ENCODE results near the gene U2AF2. TPM values are rescaled to one million over a fixed set of nuclear protein-coding genes. Genes with fewer than 3 reads are reported as not detected.
A peak's percentile ranks its signal among the peaks of the same experiment; 100 is the strongest.

The U2AF2 gene
- total RNA-seq (100 to 1,000 TPM; 374 to 386 TPM), polyA plus RNA-seq (9.5 TPM)

GRCh38 chr19:55654868-55655647, at the start of gene U2AF2:
U2AF2 (plus strand) TSS chr19:55655035; CDS start chr19:55655105, 70 bp downstream.
- Histone ChIP-seq H3K9me3 (ENCODE audit: low read length) (no peaks in the 10 kb centered on the region), H3K36me3 (ENCODE audit: insufficient read depth, low read length) (peaks cover 10% of the 10 kb centered on the region), H3K27ac (ENCODE audit: low read depth, low read length) (peak within 1 kb of the TSS; percentile 91), H3K4me1 (ENCODE audit: insufficient read depth, low read length) (peaks cover 44% of the 10 kb centered on the region), H3K4me3 (ENCODE audit: low read length) (peak within 1 kb of the TSS; percentile 91), H3K27me3 (ENCODE audit: insufficient read depth, low read length, poor library complexity, severe bottlenecking) (no peaks in the 10 kb centered on the region)
- Mint-ChIP-seq H3K27ac (peak within 1 kb of the TSS; percentile 97 to 99 (median 99)), H3K36me3 (peaks cover 0 to 39% (median 5%) of the 10 kb centered on the region in 3 donors), H3K4me1 (peaks cover 38 to 53% (median 38%) of the 10 kb centered on the region in 3 donors), H3K27me3 (peaks cover 0 to 7% of the 10 kb centered on the region in 2 donors), H3K4me3 (peak within 1 kb of the TSS; percentile 90 to 97 (median 95)), H3K9me3 (peaks cover 0 to 3% (median 0%) of the 10 kb centered on the region in 5 donors)
- DNase-seq: peak; percentile 95 to 98 (median 97)
- ChIA-PET POLR2A (interaction anchor here (0.6 to 1.8 kb wide), 19 partner anchors 10 to 1466 kb away, joined by 3 to 23 read pairs (median 5); partner anchors contain the start of genes FIZ1, ISOC2, KMT5C and MBOAT7), CTCF (interaction anchor here (0.7 to 2.6 kb wide), 14 partner anchors 8 to 316 kb away, joined by 3 to 12 read pairs (median 4); partner anchors contain the start of genes KMT5C, ZNF581, ZNF784 and ZNF865)

- ChIA-PET CTCF (interaction anchor here (0.5 to 3.3 kb wide), 18 partner anchors 12 to 423 kb away, joined by 3 to 67 read pairs (median 8); partner anchors contain the start of genes U2AF2 and ZNF784), POLR2A (interaction anchor here (1.5 to 2.0 kb wide), 3 partner anchors 19 to 49 kb away, joined by 4 to 9 read pairs (median 4); partner anchors contain the start of gene ZNF784)
- Histone ChIP-seq H3K27ac (ENCODE audit: low read depth, low read length) (peak overlapping the region; percentile 80), H3K9me3 (ENCODE audit: low read length) (no peaks in the 10 kb centered on the region), H3K4me3 (ENCODE audit: low read length) (peak overlapping the region; percentile 71), H3K27me3 (ENCODE audit: insufficient read depth, low read length, poor library complexity, severe bottlenecking) (no peaks in the 10 kb centered on the region), H3K36me3 (ENCODE audit: insufficient read depth, low read length) (peaks cover 6% of the 10 kb centered on the region), H3K4me1 (ENCODE audit: insufficient read depth, low read length) (peaks cover 35% of the 10 kb centered on the region)
- Mint-ChIP-seq H3K4me3 (peak overlapping the region; percentile 85 to 93 (median 88)), H3K36me3 (peaks cover 4 to 44% (median 8%) of the 10 kb centered on the region in 3 donors), H3K27me3 (no peaks in the 10 kb centered on the region), H3K9me3 (no peaks in the 10 kb centered on the region), H3K27ac (peak overlapping the region; percentile 85 to 97 (median 91)), H3K4me1 (peaks cover 43 to 70% (median 65%) of the 10 kb centered on the region in 3 donors)
- peak; percentile 97 to 98 (median 98) for DNase-seq
These were observed 49.6 kb upstream of the U2AF2 start for GRCh38 chr19:55605207-55605636.

- Mint-ChIP-seq H3K27me3 (no peaks in the 10 kb centered on the region), H3K9me3 (no peaks in the 10 kb centered on the region), H3K4me3 (peak within 1 kb of the TSS; percentile 89 to 97 (median 90)), H3K27ac (peak within 1 kb of the TSS; percentile 92 to 99 (median 96)), H3K36me3 (peaks cover 4 to 49% (median 8%) of the 10 kb centered on the region in 3 donors), H3K4me1 (peaks cover 48 to 72% (median 70%) of the 10 kb centered on the region in 3 donors)
- Histone ChIP-seq H3K27me3 (ENCODE audit: insufficient read depth, low read length, poor library complexity, severe bottlenecking) (no peaks in the 10 kb centered on the region), H3K4me3 (ENCODE audit: low read length) (peak within 1 kb of the TSS; percentile 83), H3K4me1 (ENCODE audit: insufficient read depth, low read length) (peaks cover 32% of the 10 kb centered on the region), H3K36me3 (ENCODE audit: insufficient read depth, low read length) (peaks cover 6% of the 10 kb centered on the region), H3K27ac (ENCODE audit: low read depth, low read length) (peak within 1 kb of the TSS; percentile 80), H3K9me3 (ENCODE audit: low read length) (no peaks in the 10 kb centered on the region)
- ChIA-PET POLR2A (interaction anchor here (0.8 to 2.0 kb wide), 4 partner anchors 19 to 49 kb away, joined by 3 to 9 read pairs (median 4); partner anchors contain the start of gene ZNF784), CTCF (interaction anchor here (0.5 to 3.3 kb wide), 21 partner anchors 8 to 424 kb away, joined by 3 to 67 read pairs (median 7); partner anchors contain the start of genes U2AF2 and ZNF784)
- DNase-seq: peak; percentile 62 to 79 (median 67)
These were observed 49.0 kb upstream of the U2AF2 start, which contains the start of gene ZNF865 for GRCh38 chr19:55605637-55606470. ZNF865 (plus strand) TSS chr19:55605647; CDS start chr19:55613619, 7,972 bp downstream.

- H3K27ac ChIP-seq (ENCODE audit: low read depth, low read length): peak overlapping the region; percentile 80
- ChIA-PET CTCF (interaction anchor here (1.0 to 3.3 kb wide), 17 partner anchors 9 to 139 kb away, joined by 3 to 67 read pairs (median 9); partner anchors contain the start of genes U2AF2 and ZNF784), POLR2A (interaction anchor here (0.8 to 2.0 kb wide), 4 partner anchors 18 to 48 kb away, joined by 3 to 9 read pairs (median 4); partner anchors contain the start of gene ZNF784)
- H3K27ac Mint-ChIP-seq: peak overlapping the region; percentile 92 to 99 (median 96)
- peaks cover 4 to 53% (median 8%) of the 10 kb centered on the region in 3 donors for H3K36me3 Mint-ChIP-seq
- no peaks in the 10 kb centered on the region for H3K27me3 ChIP-seq (ENCODE audit: insufficient read depth, low read length, poor library complexity, severe bottlenecking)
- no peaks in the 10 kb centered on the region for H3K9me3 Mint-ChIP-seq
- peak overlapping the region; percentile 89 to 97 (median 90) for H3K4me3 Mint-ChIP-seq
- H3K27me3 Mint-ChIP-seq: no peaks in the 10 kb centered on the region
- no peaks in the 10 kb centered on the region for H3K9me3 ChIP-seq (ENCODE audit: low read length)
- H3K36me3 ChIP-seq (ENCODE audit: insufficient read depth, low read length): peaks cover 6% of the 10 kb centered on the region
- peaks cover 49 to 71% (median 70%) of the 10 kb centered on the region in 3 donors for H3K4me1 Mint-ChIP-seq
- DNase-seq: no peak
- H3K4me1 ChIP-seq (ENCODE audit: insufficient read depth, low read length): peaks cover 27% of the 10 kb centered on the region
- peak overlapping the region; percentile 83 for H3K4me3 ChIP-seq (ENCODE audit: low read length)
These were observed 48.4 kb upstream of the U2AF2 start for GRCh38 chr19:55606471-55606787.

- POLR2A ChIA-PET: interaction anchor here (0.8 to 2.0 kb wide), 5 partner anchors 17 to 48 kb away, joined by 3 to 9 read pairs (median 3); partner anchors contain the start of gene ZNF784
- no peaks in the 10 kb centered on the region for H3K27me3 ChIP-seq (ENCODE audit: insufficient read depth, low read length, poor library complexity, severe bottlenecking)
- peaks cover 50 to 70% (median 69%) of the 10 kb centered on the region in 3 donors for H3K4me1 Mint-ChIP-seq
- CTCF ChIA-PET: interaction anchor here (1.0 to 3.3 kb wide), 18 partner anchors 8 to 140 kb away, joined by 3 to 67 read pairs (median 8); partner anchors contain the start of genes U2AF2 and ZNF784
- peak overlapping the region; percentile 43 to 98 (median 94) for H3K27ac Mint-ChIP-seq
- H3K4me3 Mint-ChIP-seq: peak overlapping the region; percentile 13 to 93 (median 89)
- no peaks in the 10 kb centered on the region for H3K27me3 Mint-ChIP-seq
- peaks cover 4 to 55% (median 8%) of the 10 kb centered on the region in 3 donors for H3K36me3 Mint-ChIP-seq
- H3K4me1 ChIP-seq (ENCODE audit: insufficient read depth, low read length): peaks cover 26% of the 10 kb centered on the region
- no peaks in the 10 kb centered on the region for H3K9me3 Mint-ChIP-seq
- H3K4me3 ChIP-seq (ENCODE audit: low read length): no peak overlapping the region
- H3K9me3 ChIP-seq (ENCODE audit: low read length): no peaks in the 10 kb centered on the region
- H3K27ac ChIP-seq (ENCODE audit: low read depth, low read length): peak overlapping the region; percentile 80
- DNase-seq: no peak
- peaks cover 6% of the 10 kb centered on the region for H3K36me3 ChIP-seq (ENCODE audit: insufficient read depth, low read length)
These were observed 48.0 kb upstream of the U2AF2 start for GRCh38 chr19:55606817-55607216.

- H3K27me3 Mint-ChIP-seq: no peaks in the 10 kb centered on the region
- H3K27me3 ChIP-seq (ENCODE audit: insufficient read depth, low read length, poor library complexity, severe bottlenecking): no peaks in the 10 kb centered on the region
- no peak overlapping the region for H3K4me3 Mint-ChIP-seq
- CTCF ChIA-PET: interaction anchor here (1.4 kb wide), 1 partner anchor 14 kb away, joined by 4 read pairs; the partner anchor contains the start of gene ZNF784
- DNase-seq: no peak
- H3K9me3 ChIP-seq (ENCODE audit: low read length): no peaks in the 10 kb centered on the region
- no peak overlapping the region for H3K4me3 ChIP-seq (ENCODE audit: low read length)
- H3K27ac ChIP-seq (ENCODE audit: low read depth, low read length): no peak overlapping the region
- H3K36me3 ChIP-seq (ENCODE audit: insufficient read depth, low read length): peaks cover 6% of the 10 kb centered on the region
- H3K36me3 Mint-ChIP-seq: peaks cover 4 to 63% (median 8%) of the 10 kb centered on the region in 3 donors
- POLR2A ChIA-PET: no interaction called here
- H3K9me3 Mint-ChIP-seq: no peaks in the 10 kb centered on the region
- peak overlapping the region in 2 of 8 donors; percentile 54 to 72 for H3K27ac Mint-ChIP-seq
- peaks cover 50 to 73% (median 72%) of the 10 kb centered on the region in 3 donors for H3K4me1 Mint-ChIP-seq
- H3K4me1 ChIP-seq (ENCODE audit: insufficient read depth, low read length): peaks cover 26% of the 10 kb centered on the region
These were observed 45.5 kb upstream of the U2AF2 start for GRCh38 chr19:55609326-55609725.

Measured in CD8-positive, alpha-beta memory T cell (primary cell).